ENCODE results near the gene PDP2. TPM values are rescaled to one million over a fixed set of nuclear protein-coding genes. Genes with fewer than 3 reads are reported as not detected.

Gene PDP2
- total and polyA plus RNA-seq, 4 experiments from 2014 or later = 2.4 to 19.3 (median 10.1) TPM

DNA sequence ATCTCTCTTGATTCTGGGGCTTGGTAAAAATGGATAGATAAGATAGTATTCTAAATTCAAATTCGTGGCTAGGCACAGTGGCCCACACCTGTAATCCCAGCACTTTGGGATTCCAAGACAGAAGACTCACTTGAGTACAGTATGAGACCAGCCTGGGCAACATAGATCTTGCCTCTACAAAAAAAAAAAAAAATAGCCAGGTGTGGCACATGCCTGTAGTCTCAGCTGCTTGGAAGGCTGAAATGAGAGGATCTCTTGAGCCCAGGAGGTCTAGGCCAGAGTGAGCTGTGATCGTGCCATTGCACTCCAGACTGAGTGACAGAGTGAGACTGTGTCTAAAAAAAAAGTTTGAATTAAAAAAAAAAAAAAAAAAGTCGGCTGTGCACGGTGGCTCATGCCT is 9.3 kb downstream of the PDP2 start:
- ChIA-PET CTCF (ENCODE audit: partially characterized antibody) (interaction anchor here (0.6 to 3.9 kb wide), 3 partner anchors 17 to 343 kb away, joined by 3 to 12 read pairs (median 9); no protein-coding TSS in a partner anchor), POLR2A (ENCODE audit: partially characterized antibody) (no interaction called here)
- Mint-ChIP-seq H3K4me3 (no peak overlapping the region), H3K4me1 (peaks cover 11 to 26% (median 20%) of the 10 kb centered on the region in 4 donors), H3K36me3 (peaks cover 10 to 30% of the 10 kb centered on the region in 2 donors), H3K27ac (peak overlapping the region in 1 of 7 donors; percentile 30), H3K9me3 (no peaks in the 10 kb centered on the region), H3K27me3 (no peaks in the 10 kb centered on the region)
- DNase-seq = no peak
- no peaks in the 10 kb centered on the region for H3K9me3 ChIP-seq (ENCODE audit: control insufficient read depth in 1 of 2, low read length in 2 of 2)
- peaks cover 17% of the 10 kb centered on the region for H3K36me3 ChIP-seq (ENCODE audit: insufficient read depth, low read length)
- no peak overlapping the region for H3K27ac ChIP-seq (ENCODE audit: low read depth, low read length)
- H3K4me1 ChIP-seq (ENCODE audit: insufficient read depth, low read length) = peaks cover 8% of the 10 kb centered on the region
- intact Hi-C loops (cut with micrococcal nuclease) = no loop called here
- H3K27me3 ChIP-seq (ENCODE audit: insufficient read depth, low read length) = no peaks in the 10 kb centered on the region
- no peak overlapping the region for H3K4me3 ChIP-seq (ENCODE audit: low read length in 2 of 2)

DNA sequence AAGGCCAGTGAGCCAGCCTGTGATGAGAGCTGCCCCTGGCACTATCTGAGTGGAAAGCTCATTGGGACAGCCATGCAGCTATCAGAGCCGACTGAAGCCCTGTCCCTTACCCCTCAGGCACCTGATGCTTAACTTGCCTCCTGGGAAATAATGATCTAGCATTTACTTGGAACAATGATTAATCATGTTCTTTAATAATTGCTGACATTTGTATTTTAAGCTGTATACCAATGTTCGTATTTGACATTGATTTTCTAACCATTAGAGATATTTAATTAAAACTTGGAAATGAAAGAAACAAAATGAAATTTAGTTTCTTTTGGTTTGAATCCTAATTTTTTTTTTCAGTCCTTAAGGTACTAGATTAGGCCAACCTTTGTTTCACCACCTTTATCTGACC is 10.5 kb downstream of the PDP2 start:
- ChIA-PET CTCF (ENCODE audit: partially characterized antibody) (interaction anchor here (1.0 to 3.9 kb wide), 4 partner anchors 10 to 23 kb away, joined by 4 to 12 read pairs (median 8); partner anchors contain the start of gene PDP2), POLR2A (ENCODE audit: partially characterized antibody) (no interaction called here)
- H3K27ac ChIP-seq (ENCODE audit: low read depth, low read length) = no peak overlapping the region
- no peaks in the 10 kb centered on the region for H3K27me3 Mint-ChIP-seq
- no peak overlapping the region for H3K4me3 ChIP-seq (ENCODE audit: low read length in 2 of 2)
- H3K4me1 Mint-ChIP-seq = peaks cover 12 to 26% (median 18%) of the 10 kb centered on the region in 4 donors
- peaks cover 5% of the 10 kb centered on the region for H3K36me3 ChIP-seq (ENCODE audit: insufficient read depth, low read length)
- peak overlapping the region in 1 of 7 donors; percentile 48 for H3K27ac Mint-ChIP-seq
- no peak overlapping the region for H3K4me3 Mint-ChIP-seq
- peaks cover under 1 to 18% of the 10 kb centered on the region in 2 donors for H3K36me3 Mint-ChIP-seq
- DNase-seq = no peak
- intact Hi-C loops (cut with micrococcal nuclease) = no loop called here
- no peaks in the 10 kb centered on the region for H3K9me3 ChIP-seq (ENCODE audit: control insufficient read depth in 1 of 2, low read length in 2 of 2)
- no peaks in the 10 kb centered on the region for H3K9me3 Mint-ChIP-seq
- peaks cover 8% of the 10 kb centered on the region for H3K4me1 ChIP-seq (ENCODE audit: insufficient read depth, low read length)
- H3K27me3 ChIP-seq (ENCODE audit: insufficient read depth, low read length) = no peaks in the 10 kb centered on the region

DNA sequence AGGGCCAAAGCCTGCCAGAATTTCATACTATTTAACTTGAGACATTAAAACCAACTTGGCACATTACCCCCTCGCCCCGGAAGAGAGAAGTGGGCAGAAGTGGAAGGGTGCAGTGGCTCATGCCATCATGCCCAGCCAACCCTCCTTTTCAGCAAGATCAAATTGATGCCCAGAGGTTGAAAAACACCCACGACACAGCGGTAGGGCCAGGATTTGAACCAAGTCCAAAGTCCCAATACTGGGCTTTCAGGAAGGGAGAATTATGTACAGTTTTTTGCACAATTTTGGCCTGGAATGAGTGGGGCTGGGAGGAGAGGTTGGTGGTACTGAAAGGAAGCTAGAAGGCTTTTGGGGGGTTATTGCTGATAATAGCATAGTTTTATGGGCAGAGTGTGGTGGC is 11.0 kb downstream of the PDP2 start:
- Mint-ChIP-seq H3K4me1 (peaks cover 12 to 24% (median 19%) of the 10 kb centered on the region in 4 donors), H3K27me3 (no peaks in the 10 kb centered on the region), H3K36me3 (peaks cover 0 to 15% of the 10 kb centered on the region in 2 donors), H3K4me3 (peak overlapping the region in 1 of 8 donors; percentile 63), H3K9me3 (no peaks in the 10 kb centered on the region), H3K27ac (peak overlapping the region in 3 of 7 donors; percentile 18 to 84 (median 24))
- H3K4me3 ChIP-seq (ENCODE audit: low read length in 2 of 2) = no peak overlapping the region
- ChIA-PET POLR2A (ENCODE audit: partially characterized antibody) (no interaction called here), CTCF (ENCODE audit: partially characterized antibody) (interaction anchor here (1.3 to 3.9 kb wide), 2 partner anchors 11 to 18 kb away, joined by 6 to 12 read pairs; partner anchors contain the start of gene PDP2)
- intact Hi-C loops (cut with micrococcal nuclease) = no loop called here
- no peaks in the 10 kb centered on the region for H3K36me3 ChIP-seq (ENCODE audit: insufficient read depth, low read length)
- DNase-seq = no peak
- no peaks in the 10 kb centered on the region for H3K27me3 ChIP-seq (ENCODE audit: insufficient read depth, low read length)
- peaks cover 6% of the 10 kb centered on the region for H3K4me1 ChIP-seq (ENCODE audit: insufficient read depth, low read length)
- H3K27ac ChIP-seq (ENCODE audit: low read depth, low read length) = no peak overlapping the region
- no peaks in the 10 kb centered on the region for H3K9me3 ChIP-seq (ENCODE audit: control insufficient read depth in 1 of 2, low read length in 2 of 2)

DNA sequence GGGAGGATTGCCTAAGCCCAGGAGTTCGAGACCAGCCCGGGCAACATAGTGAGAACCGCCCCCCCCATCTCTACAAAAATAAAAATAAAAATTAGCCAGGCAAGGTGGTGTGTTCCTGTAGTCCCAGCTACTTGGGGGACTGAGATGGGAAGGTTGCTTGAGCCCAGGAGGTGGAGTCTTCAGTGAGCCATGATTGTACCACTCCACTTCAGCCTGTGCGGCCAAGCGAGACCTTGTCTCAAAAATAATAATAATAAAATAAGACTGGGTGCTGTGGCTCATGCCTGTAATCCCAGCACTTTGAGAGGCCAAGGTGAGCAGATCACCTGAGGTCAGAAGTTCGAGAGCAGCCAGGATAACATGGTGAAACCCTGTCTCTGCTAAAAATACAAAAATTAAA is 11.5 kb downstream of the PDP2 start:
- intact Hi-C loops (cut with micrococcal nuclease) = no loop called here
- Histone ChIP-seq H3K4me1 (ENCODE audit: insufficient read depth, low read length) (peaks cover 3% of the 10 kb centered on the region), H3K27me3 (ENCODE audit: insufficient read depth, low read length) (no peaks in the 10 kb centered on the region), H3K4me3 (ENCODE audit: low read length in 2 of 2) (no peak overlapping the region), H3K9me3 (ENCODE audit: control insufficient read depth in 1 of 2, low read length in 2 of 2) (no peaks in the 10 kb centered on the region), H3K36me3 (ENCODE audit: insufficient read depth, low read length) (no peaks in the 10 kb centered on the region), H3K27ac (ENCODE audit: low read depth, low read length) (no peak overlapping the region)
- H3K4me3 Mint-ChIP-seq = no peak overlapping the region
- H3K27me3 Mint-ChIP-seq = no peaks in the 10 kb centered on the region
- no peak for DNase-seq
- H3K9me3 Mint-ChIP-seq = no peaks in the 10 kb centered on the region
- H3K27ac Mint-ChIP-seq = peak overlapping the region in 1 of 7 donors; percentile 25
- peaks cover 10 to 23% (median 17%) of the 10 kb centered on the region in 4 donors for H3K4me1 Mint-ChIP-seq
- H3K36me3 Mint-ChIP-seq = peaks cover 0 to 15% of the 10 kb centered on the region in 2 donors
- ChIA-PET POLR2A (ENCODE audit: partially characterized antibody) (interaction anchor here (0.6 to 1.6 kb wide), 2 partner anchors 12 to 34 kb away, joined by 3 to 6 read pairs; partner anchors contain the start of gene PDP2), CTCF (ENCODE audit: partially characterized antibody) (interaction anchor here (1.0 to 3.9 kb wide), 4 partner anchors 19 to 61 kb away, joined by 3 to 12 read pairs (median 6); partner anchors contain the start of gene NAE1)

DNA sequence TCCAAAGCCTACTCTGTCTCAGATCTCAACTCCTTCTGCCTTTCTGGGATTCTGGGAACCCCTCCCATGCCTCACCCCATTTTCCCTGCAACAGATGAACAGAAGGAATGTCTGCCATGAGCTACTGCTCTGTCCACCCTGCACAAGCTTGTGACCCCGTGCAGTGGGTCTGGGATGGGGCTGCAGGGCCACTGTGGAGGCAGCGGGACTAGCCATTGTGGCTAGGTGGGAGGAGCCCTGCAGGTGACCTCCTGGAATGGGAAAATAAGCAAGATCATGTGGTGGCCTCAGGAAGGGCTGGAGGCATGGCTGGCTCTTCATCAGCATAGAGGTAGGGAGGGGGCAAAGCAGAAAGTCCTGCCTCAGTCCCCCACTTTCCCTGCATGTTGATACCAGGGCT is 13.7 kb downstream of the PDP2 start:
- POLR2A ChIA-PET (ENCODE audit: partially characterized antibody) = no interaction called here
- peaks cover 3% of the 10 kb centered on the region for H3K4me1 ChIP-seq (ENCODE audit: insufficient read depth, low read length)
- intact Hi-C loops (cut with micrococcal nuclease) = loop anchor here (2.0 kb wide), 1 partner anchor 61 kb away; no protein-coding TSS in a partner anchor
- H3K4me1 Mint-ChIP-seq = peaks cover 3 to 12% (median 9%) of the 10 kb centered on the region in 4 donors
- H3K27me3 Mint-ChIP-seq = no peaks in the 10 kb centered on the region
- no peak for DNase-seq
- H3K4me3 Mint-ChIP-seq = no peak overlapping the region
- CTCF ChIA-PET (ENCODE audit: partially characterized antibody) = interaction anchor here (0.8 to 2.0 kb wide), 5 partner anchors 12 to 64 kb away, joined by 3 to 10 read pairs (median 4); partner anchors contain the start of genes NAE1 and PDP2
- H3K27ac ChIP-seq (ENCODE audit: low read depth, low read length) = no peak overlapping the region
- H3K9me3 Mint-ChIP-seq = no peaks in the 10 kb centered on the region
- peaks cover 0 to 4% of the 10 kb centered on the region in 2 donors for H3K36me3 Mint-ChIP-seq
- no peaks in the 10 kb centered on the region for H3K9me3 ChIP-seq (ENCODE audit: control insufficient read depth in 1 of 2, low read length in 2 of 2)
- H3K27me3 ChIP-seq (ENCODE audit: insufficient read depth, low read length) = no peaks in the 10 kb centered on the region
- no peaks in the 10 kb centered on the region for H3K36me3 ChIP-seq (ENCODE audit: insufficient read depth, low read length)
- no peak overlapping the region for H3K4me3 ChIP-seq (ENCODE audit: low read length in 2 of 2)
- peak overlapping the region in 1 of 7 donors; percentile 42 for H3K27ac Mint-ChIP-seq

DNA sequence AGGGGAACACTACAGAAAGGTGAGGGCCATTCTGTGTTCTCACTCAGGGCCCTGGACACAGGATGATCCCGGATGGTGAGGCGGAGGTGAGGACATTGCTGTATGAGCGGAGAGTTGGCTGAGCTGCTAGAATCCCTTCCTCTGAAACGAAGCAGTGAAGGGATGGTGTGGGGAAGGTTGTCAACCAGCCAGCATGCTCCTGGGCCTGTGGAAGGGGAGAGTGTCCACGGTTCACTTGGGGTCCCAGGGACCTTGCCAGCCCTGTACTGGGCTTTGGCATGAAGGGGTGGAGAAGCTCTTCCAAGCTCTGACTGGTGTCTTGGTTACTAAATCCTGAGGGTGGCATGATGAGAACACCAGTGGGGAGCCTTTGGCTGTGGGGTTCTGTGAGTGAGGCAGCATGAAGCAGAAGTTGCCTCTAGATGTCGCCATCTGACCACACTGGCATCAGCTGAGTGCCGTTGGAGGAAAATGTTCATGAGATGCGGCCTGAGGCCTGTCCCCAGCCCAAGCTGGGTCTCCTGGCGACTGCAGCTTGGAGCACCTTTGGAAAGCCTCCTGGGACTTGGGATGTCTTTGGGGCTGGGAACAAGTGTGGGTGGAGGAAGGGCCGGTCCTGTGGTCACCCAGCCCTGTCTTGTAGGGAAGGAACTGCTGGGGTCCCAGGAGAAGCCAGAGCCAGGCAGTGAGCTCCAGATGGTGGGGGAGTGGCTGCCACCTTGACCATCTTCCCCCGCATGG is 14.8 kb downstream of the PDP2 start:
- Mint-ChIP-seq H3K27ac (peak overlapping the region in 3 of 7 donors; percentile 14 to 78 (median 42)), H3K36me3 (peaks cover 0 to 4% of the 10 kb centered on the region in 2 donors), H3K4me1 (peaks cover 3 to 12% (median 9%) of the 10 kb centered on the region in 4 donors), H3K9me3 (no peaks in the 10 kb centered on the region), H3K4me3 (no peak overlapping the region), H3K27me3 (no peaks in the 10 kb centered on the region)
- intact Hi-C loops (cut with micrococcal nuclease) = loop anchor here (2.0 kb wide), 1 partner anchor 60 kb away; no protein-coding TSS in a partner anchor
- Histone ChIP-seq H3K4me3 (ENCODE audit: low read length in 2 of 2) (no peak overlapping the region), H3K4me1 (ENCODE audit: insufficient read depth, low read length) (peaks cover 3% of the 10 kb centered on the region), H3K36me3 (ENCODE audit: insufficient read depth, low read length) (no peaks in the 10 kb centered on the region), H3K27ac (ENCODE audit: low read depth, low read length) (no peak overlapping the region), H3K9me3 (ENCODE audit: control insufficient read depth in 1 of 2, low read length in 2 of 2) (no peaks in the 10 kb centered on the region), H3K27me3 (ENCODE audit: insufficient read depth, low read length) (no peaks in the 10 kb centered on the region)
- peak; percentile 42 to 61 (median 53) for DNase-seq
- ChIA-PET POLR2A (ENCODE audit: partially characterized antibody) (interaction anchor here (0.8 kb wide), 1 partner anchor 15 kb away, joined by 3 read pairs; the partner anchor contains the start of gene PDP2), CTCF (ENCODE audit: partially characterized antibody) (interaction anchor here (0.7 to 2.1 kb wide), 11 partner anchors 9 to 65 kb away, joined by 3 to 10 read pairs (median 3); partner anchors contain the start of genes NAE1 and PDP2)

DNA sequence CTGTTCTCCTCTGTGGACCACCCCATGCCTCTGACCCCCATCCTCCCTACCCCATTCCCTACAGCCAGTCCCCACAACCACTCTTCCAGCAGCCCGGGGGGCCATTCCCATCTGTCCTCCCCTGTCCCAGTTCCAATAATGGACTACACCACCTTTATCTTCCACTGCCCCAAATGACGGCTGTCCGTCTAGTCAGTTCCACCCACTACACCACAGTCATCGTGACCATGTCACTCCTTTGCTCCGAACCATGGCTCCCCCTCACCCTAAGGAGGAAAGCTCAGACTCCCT is 15.3 kb downstream of the PDP2 start:
- H3K4me1 ChIP-seq (ENCODE audit: insufficient read depth, low read length) = peaks cover 3% of the 10 kb centered on the region
- no peak overlapping the region for H3K4me3 ChIP-seq (ENCODE audit: low read length in 2 of 2)
- ChIA-PET CTCF (ENCODE audit: partially characterized antibody) (interaction anchor here (0.7 to 2.1 kb wide), 10 partner anchors 10 to 65 kb away, joined by 3 to 10 read pairs (median 3); partner anchors contain the start of genes NAE1 and PDP2), POLR2A (ENCODE audit: partially characterized antibody) (interaction anchor here (0.8 kb wide), 1 partner anchor 15 kb away, joined by 3 read pairs; the partner anchor contains the start of gene PDP2)
- no peaks in the 10 kb centered on the region for H3K27me3 Mint-ChIP-seq
- peaks cover 0 to 4% of the 10 kb centered on the region in 2 donors for H3K36me3 Mint-ChIP-seq
- no peaks in the 10 kb centered on the region for H3K36me3 ChIP-seq (ENCODE audit: insufficient read depth, low read length)
- H3K9me3 ChIP-seq (ENCODE audit: control insufficient read depth in 1 of 2, low read length in 2 of 2) = no peaks in the 10 kb centered on the region
- no peaks in the 10 kb centered on the region for H3K9me3 Mint-ChIP-seq
- DNase-seq = no peak
- no peak overlapping the region for H3K27ac ChIP-seq (ENCODE audit: low read depth, low read length)
- peak overlapping the region in 2 of 7 donors; percentile 17 to 46 for H3K27ac Mint-ChIP-seq
- H3K4me1 Mint-ChIP-seq = peaks cover 3 to 12% (median 9%) of the 10 kb centered on the region in 4 donors
- no peaks in the 10 kb centered on the region for H3K27me3 ChIP-seq (ENCODE audit: insufficient read depth, low read length)
- intact Hi-C loops (cut with micrococcal nuclease) = loop anchor here (2.0 kb wide), 1 partner anchor 59 kb away; no protein-coding TSS in a partner anchor
- H3K4me3 Mint-ChIP-seq = no peak overlapping the region

Measured in CD4-positive, alpha-beta memory T cell (primary cell).